Pons (tissue), 1 donor: ENCODE results near the gene LCT.
"Not testable (repeated sequence)": the region's sequence is repeated elsewhere in the genome, so short reads cannot be mapped to it uniquely, and the experiment has no call there.

Experiments
- DNase-seq: peaks from one replicate; pipeline ENCODE4 v3.0.0-alpha.2; 2016; ENCODE audit warnings: low spot score

LCT gene

GRCh38 chr2:135831180-135831812 lies 5.7 kb downstream of the LCT start:
- DNase-seq: no peak

GRCh38 chr2:135829378-135830135 lies 7.4 kb downstream of the LCT start:
- DNase-seq: no peak

- DNase-seq: no peak
Observed at GRCh38 chr2:135826544-135826943, 10.4 kb downstream of the LCT start.

GRCh38 chr2:135825550-135826176 lies 11.3 kb downstream of the LCT start:
- DNase-seq: no peak

GRCh38 chr2:135825131-135825530 lies 11.9 kb downstream of the LCT start:
- no peak for DNase-seq

GRCh38 chr2:135822855-135823254 lies 14.1 kb downstream of the LCT start:
- DNase-seq: no peak

GRCh38 chr2:135821190-135821589 lies 15.8 kb downstream of the LCT start:
- DNase-seq: no peak

GRCh38 chr2:135820003-135820618 lies 16.9 kb downstream of the LCT start:
- DNase-seq: no peak

GRCh38 chr2:135818937-135819610 lies 17.9 kb downstream of the LCT start:
- DNase-seq: no peak

GRCh38 chr2:135817951-135818350 lies 19.0 kb downstream of the LCT start:
- DNase-seq: no peak

- DNase-seq: no peak
Observed at GRCh38 chr2:135817466-135817865, 19.5 kb downstream of the LCT start.

- no peak for DNase-seq
Observed at GRCh38 chr2:135815269-135815668, 21.7 kb downstream of the LCT start.

- no peak for DNase-seq
Observed at GRCh38 chr2:135812907-135813511, 24.0 kb downstream of the LCT start.

- not testable (repeated sequence) for DNase-seq
Observed at GRCh38 chr2:135807874-135808273, 29.1 kb downstream of the LCT start.

- no peak for DNase-seq
Observed at GRCh38 chr2:135803278-135803677, 33.7 kb downstream of the LCT start.

GRCh38 chr2:135802350-135802749 lies 34.6 kb downstream of the LCT start:
- DNase-seq: no peak

- DNase-seq: no peak
Observed at GRCh38 chr2:135800513-135801460, 36.2 kb downstream of the LCT start.

- no peak for DNase-seq
Observed at GRCh38 chr2:135799738-135800137, 37.2 kb downstream of the LCT start.

- no peak for DNase-seq
Observed at GRCh38 chr2:135798762-135799161, 38.2 kb downstream of the LCT start.

GRCh38 chr2:135798275-135798705 lies 38.7 kb downstream of the LCT start:
- no peak for DNase-seq
